Measurements from ENCODE around the gene PEX1. TPM values are rescaled to one million over a fixed set of nuclear protein-coding genes. Genes with fewer than 3 reads are reported as not detected.

PEX1 gene
- 15.6 and 22.0 TPM in 2 replicates for total RNA-seq

GRCh38 chr7:92528188-92528957, at the start of gene PEX1, which contains the start of gene RBM48:
Gene PEX1, minus strand, starts transcription at chr7:92528520. Its CDS starts 85 bp downstream, at chr7:92528435.
Gene RBM48, plus strand, starts transcription at chr7:92528795. Its CDS starts 19 bp downstream, at chr7:92528814.

GRCh38 chr7:92477681-92478080, 50.6 kb downstream of the PEX1 start, which contains the start of gene ERVW-1:
Gene ERVW-1, minus strand, starts transcription at chr7:92477946. Its CDS starts 7,565 bp downstream, at chr7:92470381.

GRCh38 chr7:92447345-92448204, 80.7 kb downstream of the PEX1 start, which contains the start of gene GATAD1:
Gene GATAD1, plus strand, starts transcription at chr7:92447482. Its CDS starts 248 bp downstream, at chr7:92447730.

Other genes with a start within 250 kb of the PEX1 start
- gene GATAD1, start 81.0 kb downstream of the PEX1 start, total RNA-seq, result 20.3 and 24.5 TPM in 2 replicates
- 0.09 TPM in 1 of 2 replicates, not detected in the other for gene ERVW-1, start 50.6 kb downstream of the PEX1 start, total RNA-seq
- 6.5 and 8.2 TPM in 2 replicates for gene RBM48, start 275 bp upstream of the PEX1 start, total RNA-seq
- 10.7 and 13.6 TPM in 2 replicates for gene FAM133B, start 61.9 kb upstream of the PEX1 start, total RNA-seq

All from smooth muscle cell of bladder (primary cell).